KMS-11 (cell line): ENCODE data around the gene FADD.

Experiments used
- H2AFZ ChIP-seq: fragments of 200-600 bp; sonication (generic); 2 replicates; pipeline ENCODE4 v1.6.1; 2016; ENCODE audit warnings: antibody characterized with exemption, mixed run types, low read depth
- H3K27ac ChIP-seq: fragments of 200-600 bp; sonication (generic); 2 replicates; pipeline ENCODE4 v1.6.1; 2016; ENCODE audit warnings: mild to moderate bottlenecking, mixed run types
- H3K27me3 ChIP-seq: fragments of 200-600 bp; sonication (generic); 2 replicates; pipeline ENCODE4 v1.6.1; 2017; ENCODE audit warnings: mild to moderate bottlenecking, low read depth, mixed run types, moderate library complexity; ENCODE audit not compliant: insufficient read depth
- H3K36me3 ChIP-seq: fragments of 200-600 bp; sonication (generic); 2 replicates; pipeline ENCODE4 v1.6.1; 2017; ENCODE audit warnings: mild to moderate bottlenecking, mixed run types; ENCODE audit not compliant: insufficient read depth
- H3K4me1 ChIP-seq: fragments of 200-600 bp; sonication (generic); 2 replicates; pipeline ENCODE4 v1.6.1; 2016; ENCODE audit warnings: mild to moderate bottlenecking, low read depth, mixed run types; ENCODE audit not compliant: poor library complexity, severe bottlenecking
- H3K4me2 ChIP-seq: fragments of 200-600 bp; sonication (generic); 2 replicates; pipeline ENCODE4 v1.7.0; 2016; ENCODE audit warnings: mild to moderate bottlenecking, mixed run types
- H3K4me3 ChIP-seq: fragments of 200-600 bp; sonication (generic); IDR thresholded peaks from 2 replicates; pipeline ENCODE4 v1.6.1; 2017; ENCODE audit warnings: low read depth, low read length, mixed read lengths; ENCODE audit not compliant: insufficient read depth
- H3K79me2 ChIP-seq: fragments of 200-600 bp; sonication (generic); 2 replicates; pipeline ENCODE4 v1.6.1; 2016; ENCODE audit warnings: low read depth, mixed run types; ENCODE audit not compliant: insufficient read depth
- H3K9ac ChIP-seq: fragments of 200-600 bp; sonication (generic); 2 replicates; pipeline ENCODE4 v1.6.1; 2016; ENCODE audit warnings: mild to moderate bottlenecking, mixed run types
- H4K20me1 ChIP-seq: fragments of 200-600 bp; sonication (generic); 2 replicates; pipeline ENCODE4 v1.6.1; 2016; ENCODE audit warnings: mild to moderate bottlenecking, mixed run types; ENCODE audit not compliant: insufficient read depth
- TF ChIP-seq, protein P1 (sequence below): fragments of 200-600 bp; sonication (generic); conservative IDR thresholded peaks from 2 replicates; pipeline ENCODE4 v1.6.1; 2017; ENCODE audit warnings: low read depth, mild to moderate bottlenecking, antibody characterized with exemption, low read length, moderate library complexity, mixed read lengths

Gene FADD

DNA sequence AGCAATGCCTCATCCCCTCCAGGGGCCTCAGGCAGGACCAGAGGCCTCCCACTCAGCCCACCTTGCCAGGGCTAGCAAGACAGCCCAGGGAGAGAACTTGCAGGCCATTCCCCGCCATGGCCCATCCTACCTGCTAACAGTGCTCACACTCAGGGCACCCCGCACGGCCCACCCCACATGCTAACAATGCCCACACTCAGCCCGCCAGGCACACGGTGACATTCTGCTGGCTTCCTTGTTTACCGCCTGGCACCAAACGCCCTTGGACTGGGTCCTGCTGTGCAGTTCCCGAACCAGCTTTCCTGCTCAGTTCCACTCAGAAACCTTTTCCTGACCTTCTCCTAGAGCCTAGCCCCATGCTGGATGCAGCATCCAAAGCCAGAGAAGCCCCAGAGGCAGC, 33.5 kb upstream of the FADD start:
- H3K36me3 ChIP-seq = no peaks in the 10 kb centered on the region
- H3K27ac ChIP-seq = no peak overlapping the region
- no peaks in the 10 kb centered on the region for H4K20me1 ChIP-seq
- no peak overlapping the region for H3K9ac ChIP-seq
- TF ChIP-seq, protein P1, sequence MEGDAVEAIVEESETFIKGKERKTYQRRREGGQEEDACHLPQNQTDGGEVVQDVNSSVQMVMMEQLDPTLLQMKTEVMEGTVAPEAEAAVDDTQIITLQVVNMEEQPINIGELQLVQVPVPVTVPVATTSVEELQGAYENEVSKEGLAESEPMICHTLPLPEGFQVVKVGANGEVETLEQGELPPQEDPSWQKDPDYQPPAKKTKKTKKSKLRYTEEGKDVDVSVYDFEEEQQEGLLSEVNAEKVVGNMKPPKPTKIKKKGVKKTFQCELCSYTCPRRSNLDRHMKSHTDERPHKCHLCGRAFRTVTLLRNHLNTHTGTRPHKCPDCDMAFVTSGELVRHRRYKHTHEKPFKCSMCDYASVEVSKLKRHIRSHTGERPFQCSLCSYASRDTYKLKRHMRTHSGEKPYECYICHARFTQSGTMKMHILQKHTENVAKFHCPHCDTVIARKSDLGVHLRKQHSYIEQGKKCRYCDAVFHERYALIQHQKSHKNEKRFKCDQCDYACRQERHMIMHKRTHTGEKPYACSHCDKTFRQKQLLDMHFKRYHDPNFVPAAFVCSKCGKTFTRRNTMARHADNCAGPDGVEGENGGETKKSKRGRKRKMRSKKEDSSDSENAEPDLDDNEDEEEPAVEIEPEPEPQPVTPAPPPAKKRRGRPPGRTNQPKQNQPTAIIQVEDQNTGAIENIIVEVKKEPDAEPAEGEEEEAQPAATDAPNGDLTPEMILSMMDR = no peak
- no peaks in the 10 kb centered on the region for H3K4me1 ChIP-seq
- no peak overlapping the region for H3K4me3 ChIP-seq
- peaks cover 27% of the 10 kb centered on the region for H3K27me3 ChIP-seq
- no peaks in the 10 kb centered on the region for H3K79me2 ChIP-seq
- no peak overlapping the region for H2AFZ ChIP-seq
- no peak overlapping the region for H3K4me2 ChIP-seq

DNA sequence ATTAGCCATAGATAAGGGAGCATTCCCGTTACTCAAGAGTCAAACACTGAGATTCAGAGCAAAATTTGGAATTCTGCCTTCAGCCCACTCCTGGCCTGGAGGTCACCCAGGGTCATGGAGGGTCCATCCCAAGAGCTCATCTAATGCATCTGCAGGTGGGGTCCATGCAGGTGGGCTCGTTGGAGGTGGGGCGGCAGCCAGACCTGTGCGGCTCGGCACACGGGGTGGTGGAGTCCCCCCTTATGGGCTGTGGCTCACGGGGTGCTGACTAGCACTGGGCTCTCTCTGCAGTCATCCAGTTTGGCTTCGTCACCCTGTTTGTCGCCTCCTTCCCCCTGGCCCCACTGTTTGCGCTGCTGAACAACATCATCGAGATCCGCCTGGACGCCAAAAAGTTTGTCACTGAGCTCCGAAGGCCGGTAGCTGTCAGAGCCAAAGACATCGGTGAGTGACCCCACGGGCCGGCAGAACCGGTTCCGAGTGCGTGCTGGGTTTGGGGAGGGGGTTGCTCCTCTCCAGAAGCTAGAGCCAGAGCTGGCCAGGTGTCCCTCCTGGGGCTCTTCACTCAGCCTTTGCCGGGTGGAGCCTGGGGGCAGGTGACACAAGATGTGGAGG, 32.4 kb upstream of the FADD start:
- Histone ChIP-seq H3K79me2 (no peaks in the 10 kb centered on the region), H3K36me3 (no peaks in the 10 kb centered on the region), H3K27ac (no peak overlapping the region), H3K4me3 (no peak overlapping the region), H3K4me2 (no peak overlapping the region), H3K27me3 (peaks cover 23% of the 10 kb centered on the region), H3K4me1 (no peaks in the 10 kb centered on the region), H2AFZ (no peak overlapping the region), H3K9ac (no peak overlapping the region), H4K20me1 (no peaks in the 10 kb centered on the region)
- TF ChIP-seq, protein P1 = no peak

DNA sequence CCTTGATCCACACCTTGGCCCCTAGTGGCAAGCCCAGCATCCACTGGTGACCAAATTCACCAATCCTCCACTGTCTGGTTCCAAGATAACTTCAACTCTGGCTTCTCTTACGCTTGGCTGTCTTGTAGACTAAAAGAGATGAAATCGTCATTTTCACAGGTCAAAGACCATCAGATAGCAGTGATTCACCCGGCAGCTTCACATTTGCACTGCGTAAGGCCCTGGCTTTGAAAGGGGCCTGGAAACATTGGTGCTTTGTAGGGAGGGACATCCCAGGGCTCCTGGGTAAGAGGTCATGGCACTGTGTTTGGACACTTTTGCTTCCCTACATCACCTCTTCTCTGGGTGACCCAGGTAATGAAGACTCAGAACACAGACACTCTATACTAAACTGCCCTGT, 30.1 kb upstream of the FADD start:
- Histone ChIP-seq H3K36me3 (no peaks in the 10 kb centered on the region), H3K79me2 (no peaks in the 10 kb centered on the region), H3K4me2 (no peak overlapping the region), H3K9ac (no peak overlapping the region), H3K27me3 (peaks cover 21% of the 10 kb centered on the region), H3K4me1 (no peaks in the 10 kb centered on the region), H3K27ac (no peak overlapping the region), H3K4me3 (no peak overlapping the region), H4K20me1 (no peaks in the 10 kb centered on the region), H2AFZ (no peak overlapping the region)
- TF ChIP-seq, protein P1 = no peak

DNA sequence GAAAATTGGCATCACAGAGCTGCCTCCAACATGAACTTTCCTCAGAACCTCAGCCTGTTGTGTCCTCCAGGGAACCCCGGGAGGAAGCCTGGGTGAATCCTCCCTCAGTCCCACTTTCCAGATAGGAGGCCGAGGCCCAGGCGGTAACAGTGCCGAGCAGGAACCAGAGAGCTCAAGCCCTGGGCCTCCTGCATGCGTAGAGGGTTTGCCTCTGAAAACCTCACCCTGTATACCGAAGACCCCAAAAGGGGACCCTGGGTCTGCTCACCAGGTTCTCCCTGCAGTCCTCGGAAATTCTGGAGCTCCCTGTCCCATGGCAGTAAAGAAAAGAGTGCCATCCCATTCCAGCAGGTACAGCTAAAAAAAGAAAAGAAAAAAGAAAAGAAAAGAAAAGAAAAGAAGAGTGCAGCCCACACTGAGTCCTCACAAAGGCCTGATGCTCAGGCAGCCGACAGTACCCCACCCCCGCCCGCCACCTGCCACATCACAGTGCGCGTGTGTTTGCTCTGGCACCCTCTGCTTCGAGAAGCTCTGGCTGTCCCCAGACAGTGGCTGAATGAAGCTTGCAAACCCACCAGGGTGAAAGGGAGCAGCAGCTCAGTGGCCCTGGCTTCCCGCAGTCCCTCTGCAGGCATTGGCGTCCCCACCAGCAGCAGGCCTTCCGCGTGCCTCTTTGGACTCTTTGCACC, 28.4 kb upstream of the FADD start:
- Histone ChIP-seq H3K9ac (no peak overlapping the region), H2AFZ (no peak overlapping the region), H3K27me3 (peaks cover 29% of the 10 kb centered on the region)

More for the DNA sequence above, 28.4 kb upstream of the FADD start:
- Histone ChIP-seq H3K4me2 (no peak overlapping the region), H3K4me3 (no peak overlapping the region), H3K27ac (no peak overlapping the region), H3K36me3 (no peaks in the 10 kb centered on the region), H3K4me1 (no peaks in the 10 kb centered on the region), H4K20me1 (no peaks in the 10 kb centered on the region), H3K79me2 (no peaks in the 10 kb centered on the region)
- TF ChIP-seq, protein P1 = no peak
